ENCODE measurements around the gene ACTR2. TPM values are rescaled to one million over a fixed set of nuclear protein-coding genes. Genes with fewer than 3 reads are reported as not detected.

ACTR2 gene
- total RNA-seq, 1 experiment from 2014 or later = 160 TPM

GRCh38 chr2:65261676-65262075 is 34.0 kb downstream of the ACTR2 start:
- Mint-ChIP-seq H3K4me3 (no peak overlapping the region), H3K27me3 (ENCODE audit: low read depth) (no peaks in the 10 kb centered on the region; the same call in 1 of the 2 replicates), H3K36me3 (peaks cover 31% of the 10 kb centered on the region), H3K27ac (no peak overlapping the region), H3K4me1 (no peaks in the 10 kb centered on the region), H3K9me3 (no peaks in the 10 kb centered on the region)
- TF ChIP-seq ZNF121 (CRISPR knock-in tag; IDR thresholded peaks at IDR 0.05) (no peak), PRRX2 (CRISPR knock-in tag; IDR thresholded peaks at IDR 0.05) (no peak), CREB1 (CRISPR knock-in tag; IDR thresholded peaks at IDR 0.05) (no peak), FOXK1 (CRISPR knock-in tag; IDR thresholded peaks at IDR 0.05) (no peak), ETV6 (CRISPR knock-in tag; IDR thresholded peaks at IDR 0.05) (no peak), ZBTB43 (CRISPR knock-in tag; IDR thresholded peaks at IDR 0.05) (no peak), GTF2I (CRISPR knock-in tag; conservative IDR thresholded peaks at IDR 0.05) (no peak), ZNF512 (CRISPR knock-in tag; IDR thresholded peaks at IDR 0.05; ENCODE audit: borderline replicate concordance) (no peak), ATF3 (CRISPR knock-in tag; conservative IDR thresholded peaks at IDR 0.05) (no peak), USF2 (CRISPR knock-in tag; IDR thresholded peaks at IDR 0.05) (no peak), GABPB1 (CRISPR knock-in tag; IDR thresholded peaks at IDR 0.05) (no peak), MYBL2 (CRISPR knock-in tag; IDR thresholded peaks at IDR 0.05) (no peak), SP1 (CRISPR knock-in tag; conservative IDR thresholded peaks at IDR 0.05) (no peak), E2F1 (CRISPR knock-in tag; IDR thresholded peaks at IDR 0.05) (no peak), OVOL2 (CRISPR knock-in tag; IDR thresholded peaks at IDR 0.05; ENCODE audit: borderline replicate concordance) (no peak)
- ATAC-seq (no peak), DNase-seq (ENCODE audit: low spot score) (no peak)
- ChIA-PET CTCF (no interaction called here), POLR2A (no interaction called here)

- Mint-ChIP-seq H3K4me3 (no peak overlapping the region), H3K4me1 (peaks cover 4% of the 10 kb centered on the region), H3K36me3 (peaks cover 26% of the 10 kb centered on the region), H3K27ac (no peak overlapping the region), H3K27me3 (ENCODE audit: low read depth) (peaks cover 9% of the 10 kb centered on the region), H3K9me3 (no peaks in the 10 kb centered on the region)
- no peak for TF ChIP-seq OVOL2 (CRISPR knock-in tag; IDR thresholded peaks at IDR 0.05; ENCODE audit: borderline replicate concordance)
- ChIA-PET CTCF (interaction anchor here (0.6 kb wide), 1 partner anchor 63 kb away, joined by 3 read pairs; no protein-coding TSS in a partner anchor), POLR2A (no interaction called here)
- ATAC-seq (no peak), DNase-seq (ENCODE audit: low spot score) (no peak)
Observed at GRCh38 chr2:65263262-65263661, 35.6 kb downstream of the ACTR2 start.

- ChIA-PET POLR2A (no interaction called here), CTCF (interaction anchor here (0.7 kb wide), 1 partner anchor 76 kb away, joined by 3 read pairs; no protein-coding TSS in a partner anchor)
- Mint-ChIP-seq H3K4me1 (peaks cover 11% of the 10 kb centered on the region), H3K27ac (no peak overlapping the region), H3K4me3 (no peak overlapping the region), H3K9me3 (no peaks in the 10 kb centered on the region), H3K36me3 (peaks cover 27% of the 10 kb centered on the region), H3K27me3 (ENCODE audit: low read depth) (peaks cover 16% of the 10 kb centered on the region)
- DNase-seq (ENCODE audit: low spot score) (no peak), ATAC-seq (no peak)
- TF ChIP-seq CDX4 (CRISPR knock-in tag; IDR thresholded peaks at IDR 0.05; ENCODE audit: borderline replicate concordance) (no peak), FOXK1 (CRISPR knock-in tag; IDR thresholded peaks at IDR 0.05) (no peak), SOX15 (CRISPR knock-in tag; IDR thresholded peaks at IDR 0.05) (no peak), ZNF396 (CRISPR knock-in tag; IDR thresholded peaks at IDR 0.05; ENCODE audit: borderline replicate concordance) (no peak), FOXP1 (CRISPR knock-in tag; IDR thresholded peaks at IDR 0.05; ENCODE audit: borderline replicate concordance) (no peak), HMGXB4 (CRISPR knock-in tag; IDR thresholded peaks at IDR 0.05) (no peak), ATF6 (CRISPR knock-in tag; IDR thresholded peaks at IDR 0.05) (no peak)
Observed at GRCh38 chr2:65263986-65264385, 36.4 kb downstream of the ACTR2 start.

All from WTC11 (cell line).